Spleen (tissue), 11 donors: ENCODE results near the gene NLRP1. TPM values are rescaled to one million over a fixed set of nuclear protein-coding genes. Genes with fewer than 3 reads are reported as not detected.

Experiments
- DNase-seq: peaks from one replicate; pipeline ENCODE4 v3.0.0-alpha.2; 2020
- H3K27ac ChIP-seq, 8 donors: fragments of 200-600 bp; sonication (generic) in 7 of 8; 1 replicate in 4 of 8; 2 replicates in 4 of 8; pipeline versions ENCODE4 v1.5.0 to v1.8.0; 2016 to 2021; ENCODE audit warnings: inconsistent platforms in 4 of 8, mild to moderate bottlenecking in 4 of 8, moderate library complexity in 1 of 8
- H3K27me3 ChIP-seq, 7 donors: fragments of 200-600 bp; sonication (generic) in 6 of 7; replicated peaks in 1 of 7; 1 replicate in 4 of 7; 2 replicates in 3 of 7; pipeline versions ENCODE4 v1.5.0 to v1.8.0; 2016 to 2021; ENCODE audit warnings: inconsistent platforms in 3 of 7, mild to moderate bottlenecking in 1 of 7
- H3K36me3 ChIP-seq, 6 donors: fragments of 200-600 bp; sonication (generic) in 5 of 6; 1 replicate in 4 of 6; 2 replicates in 2 of 6; pipeline versions ENCODE4 v1.5.0 to v1.8.0; 2016 to 2021; ENCODE audit warnings: inconsistent platforms in 2 of 6
- H3K4me1 ChIP-seq, 6 donors: fragments of 200-600 bp; sonication (generic) in 5 of 6; 1 replicate in 3 of 6; 2 replicates in 3 of 6; pipeline versions ENCODE4 v1.5.0 to v1.8.0; 2016 to 2021; ENCODE audit warnings: inconsistent platforms in 3 of 6
- H3K4me3 ChIP-seq, 8 donors: fragments of 200-600 bp; sonication (generic) in 7 of 8; 1 replicate in 4 of 8; 2 replicates in 4 of 8; pipeline versions ENCODE4 v1.5.0 to v1.8.0; 2016 to 2021; ENCODE audit warnings: inconsistent platforms in 4 of 8, mild to moderate bottlenecking in 4 of 8, moderate library complexity in 2 of 8
- H3K9me3 ChIP-seq, 8 donors: fragments of 200-600 bp; sonication (generic) in 7 of 8; 1 replicate in 4 of 8; 2 replicates in 4 of 8; pipeline versions ENCODE4 v1.5.0 to v1.8.0; 2016 to 2021; ENCODE audit warnings: inconsistent platforms in 4 of 8
- POLR2A ChIP-seq, 3 donors: fragments of 450-650 bp; IDR thresholded peaks; one replicate each; pipeline ENCODE4 v1.5.1; 2017; ENCODE audit warnings: antibody characterized with exemption in 3 of 3, mild to moderate bottlenecking in 1 of 3
- POLR2AphosphoS5 ChIP-seq, 3 donors: sonication (generic); formaldehyde crosslinking; IDR thresholded peaks; one replicate each; pipeline ENCODE4 v1.5.1; 2017; ENCODE audit warnings: antibody characterized with exemption in 3 of 3
- WGBS, 5 donors: extraction: QIAGEN DNeasy Blood & Tissue Kit in 3 of 5; methylation state at CpG; one replicate each; pipeline versions ENCODE4 v1.1.5 to v1.1.7; 2013 to 2018; 5-methylcytosine and 5-hydroxymethylcytosine counted together
- intact Hi-C: fragments of 100-400 bp; cut with DNase I; formaldehyde crosslinking; loops from one replicate; pipeline ENCODE4 v1.15.0; 2023; ENCODE audit warnings: low total_unique reads
- polyA plus RNA-seq, 3 donors: library from polyadenylated mRNA; stranded (reverse); fragments of 200-250 nt; gene quantifications; one replicate each; pipeline ENCODE4 v1.2.1, GENCODE V29; 2013
- total RNA-seq, 7 donors: library from RNA; depleted of rRNA in 3 of 7; stranded (reverse); fragments of >200 nt in 3 of 7; fragmentation: NEBNext Ultra II Directional in 4 of 7; extraction: Animal tissue kit (Norgen Biotek cat#: 25700) in 4 of 7; gene quantifications; one replicate each; pipeline versions ENCODE4 v1.1.0 to v1.2.1, GENCODE V29; 2016 to 2021
- TF ChIP-seq, protein P1 (sequence below), 11 experiments: fragments of 200-600 bp in 7 of 11; fragments of 450-650 bp in 4 of 11; sonication (generic) in 4 of 11; IDR thresholded peaks in 8 of 11; conservative IDR thresholded peaks in 3 of 11; 1 replicate in 7 of 11; 2 replicates in 4 of 11; pipeline versions ENCODE4 v1.4.0 to v1.8.0; 2016 to 2021; ENCODE audit warnings: antibody characterized with exemption in 11 of 11, inconsistent platforms in 4 of 11, mild to moderate bottlenecking in 1 of 11
- donor health status: healthy with polysubstance abuse.
- donor health status: DM: no; HTN: no; CAD: no; lungs with moderate emphysema.
- donor health status: DM: no; HTN: no; CAD: no.
- donor health status: Bipolar disorder and iron deficiency.
- donor health status: healthy.
- donor health status: DM: no; HTN: no; CAD: no.
- donor health status: DM: yes; HTN: yes; CAD: no.

Gene NLRP1
- total and polyA plus RNA-seq, 10 donors = 34.7 to 145 (median 76.7) TPM

- Histone ChIP-seq H3K27me3 (peaks cover 0 to 18% (median 0%) of the 10 kb centered on the region in 7 donors), H3K4me3 (peak overlapping the region; percentile 42 to 78 (median 54)), H3K4me1 (peaks cover 12 to 26% (median 20%) of the 10 kb centered on the region in 6 donors), H3K36me3 (peaks cover 0 to 18% (median 2%) of the 10 kb centered on the region in 6 donors), H3K9me3 (no peaks in the 10 kb centered on the region), H3K27ac (peak overlapping the region in 1 of 8 donors; percentile 7)
- intact Hi-C loops = loop anchor here (5.0 kb wide), 1 partner anchor 53 kb away; no protein-coding TSS in a partner anchor
- no peak for DNase-seq
- TF ChIP-seq POLR2A (IDR thresholded peaks at IDR 0.05) (no peak), POLR2AphosphoS5 (IDR thresholded peaks at IDR 0.05) (peak in 1 of 3 donors; percentile 33)
- WGBS, 5 donors = 31 to 69% (median 57%) methylated on average over 39 to 44 of the region's 44 CpGs
These were observed 84.7 kb downstream of the NLRP1 start for GRCh38 chr17:5499476-5500231.

GRCh38 chr17:5492970-5493369 is 91.3 kb downstream of the NLRP1 start:
- no peak overlapping the region for H3K27ac ChIP-seq
- peaks cover 2 to 15% (median 7%) of the 10 kb centered on the region in 6 donors for H3K4me1 ChIP-seq
- H3K36me3 ChIP-seq = peaks cover 3 to 31% (median 24%) of the 10 kb centered on the region in 6 donors
- intact Hi-C loops = no loop called here
- 92 to 100% (median 94%) methylated on average over 2 of the region's 2 CpGs for WGBS, 5 donors
- no peaks in the 10 kb centered on the region for H3K9me3 ChIP-seq
- TF ChIP-seq POLR2AphosphoS5 (IDR thresholded peaks at IDR 0.05) (no peak), POLR2A (IDR thresholded peaks at IDR 0.05) (no peak)
- TF ChIP-seq, protein P1, sequence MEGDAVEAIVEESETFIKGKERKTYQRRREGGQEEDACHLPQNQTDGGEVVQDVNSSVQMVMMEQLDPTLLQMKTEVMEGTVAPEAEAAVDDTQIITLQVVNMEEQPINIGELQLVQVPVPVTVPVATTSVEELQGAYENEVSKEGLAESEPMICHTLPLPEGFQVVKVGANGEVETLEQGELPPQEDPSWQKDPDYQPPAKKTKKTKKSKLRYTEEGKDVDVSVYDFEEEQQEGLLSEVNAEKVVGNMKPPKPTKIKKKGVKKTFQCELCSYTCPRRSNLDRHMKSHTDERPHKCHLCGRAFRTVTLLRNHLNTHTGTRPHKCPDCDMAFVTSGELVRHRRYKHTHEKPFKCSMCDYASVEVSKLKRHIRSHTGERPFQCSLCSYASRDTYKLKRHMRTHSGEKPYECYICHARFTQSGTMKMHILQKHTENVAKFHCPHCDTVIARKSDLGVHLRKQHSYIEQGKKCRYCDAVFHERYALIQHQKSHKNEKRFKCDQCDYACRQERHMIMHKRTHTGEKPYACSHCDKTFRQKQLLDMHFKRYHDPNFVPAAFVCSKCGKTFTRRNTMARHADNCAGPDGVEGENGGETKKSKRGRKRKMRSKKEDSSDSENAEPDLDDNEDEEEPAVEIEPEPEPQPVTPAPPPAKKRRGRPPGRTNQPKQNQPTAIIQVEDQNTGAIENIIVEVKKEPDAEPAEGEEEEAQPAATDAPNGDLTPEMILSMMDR (IDR thresholded peaks at IDR 0.05 in 8 of 11, conservative IDR thresholded peaks at IDR 0.05 in 3 of 11) = no peak
- no peak for DNase-seq
- H3K4me3 ChIP-seq = no peak overlapping the region
- H3K27me3 ChIP-seq = no peaks in the 10 kb centered on the region

DNA sequence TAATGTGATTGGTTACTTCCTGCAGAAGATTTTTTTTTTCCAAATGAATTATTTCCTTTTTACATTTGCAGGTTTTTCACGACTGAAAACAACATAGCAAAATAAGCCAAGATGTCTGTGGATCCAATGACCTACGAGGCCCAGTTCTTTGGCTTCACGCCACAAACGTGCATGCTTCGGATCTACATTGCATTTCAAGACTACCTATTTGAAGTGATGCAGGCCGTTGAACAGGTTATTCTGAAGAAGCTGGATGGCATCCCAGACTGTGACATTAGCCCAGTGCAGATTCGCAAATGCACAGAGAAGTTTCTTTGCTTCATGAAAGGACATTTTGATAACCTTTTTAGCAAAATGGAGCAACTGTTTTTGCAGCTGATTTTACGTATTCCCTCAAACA is 95.6 kb downstream of the NLRP1 start:
- intact Hi-C loops = no loop called here
- WGBS, 5 donors = 84 to 91% (median 87%) methylated on average over 8 of the region's 8 CpGs

GRCh38 chr17:5486206-5487124 is 97.8 kb downstream of the NLRP1 start, which contains the start of gene MIS12:
Gene MIS12, plus strand, starts transcription at chr17:5486566. Its CDS starts 2,297 bp downstream, at chr17:5488863.
- TF ChIP-seq POLR2A (IDR thresholded peaks at IDR 0.05) (peak in 1 of 3 donors; percentile 61), POLR2AphosphoS5 (IDR thresholded peaks at IDR 0.05) (peak; percentile 93 to 96 (median 94))
- TF ChIP-seq, protein P1 (IDR thresholded peaks at IDR 0.05 in 8 of 11, conservative IDR thresholded peaks at IDR 0.05 in 3 of 11) = peak in 2 of 11 experiments; percentile 1 to 24
- WGBS, 5 donors = 0 to 1% (median 0%) methylated on average over 36 to 77 of the region's 77 CpGs
- Histone ChIP-seq H3K36me3 (peaks cover 3 to 66% (median 57%) of the 10 kb centered on the region in 6 donors), H3K27me3 (no peaks in the 10 kb centered on the region), H3K4me3 (peak within 1 kb of the TSS; percentile 85 to 97 (median 93)), H3K9me3 (no peaks in the 10 kb centered on the region), H3K4me1 (peaks cover 21 to 70% (median 47%) of the 10 kb centered on the region in 6 donors), H3K27ac (peak within 1 kb of the TSS; percentile 93 to 100 (median 99))
- intact Hi-C loops = no loop called here
- peak; percentile 98 for DNase-seq

More for the DNA sequence above, 95.6 kb downstream of the NLRP1 start:
- Histone ChIP-seq H3K27me3 (no peaks in the 10 kb centered on the region), H3K27ac (no peak overlapping the region), H3K36me3 (peaks cover 3 to 43% (median 34%) of the 10 kb centered on the region in 6 donors), H3K4me1 (peaks cover 21 to 47% (median 38%) of the 10 kb centered on the region in 6 donors), H3K4me3 (no peak overlapping the region), H3K9me3 (no peaks in the 10 kb centered on the region)
- TF ChIP-seq POLR2A (IDR thresholded peaks at IDR 0.05) (no peak), POLR2AphosphoS5 (IDR thresholded peaks at IDR 0.05) (no peak)
- TF ChIP-seq, protein P1 (IDR thresholded peaks at IDR 0.05 in 8 of 11, conservative IDR thresholded peaks at IDR 0.05 in 3 of 11) = no peak
- no peak for DNase-seq
